GM21515 (cell line): ENCODE data around the gene AAK1.
"Not testable (repeated sequence)": the region's sequence is repeated elsewhere in the genome, so short reads cannot be mapped to it uniquely, and the experiment has no call there.

Source experiments
- ATAC-seq: cut with Tn5 transposase; IDR thresholded peaks from one replicate; pipeline ENCODE4 v1.9.1; 2021; ENCODE audit not compliant: unreplicated experiment

Gene AAK1

DNA sequence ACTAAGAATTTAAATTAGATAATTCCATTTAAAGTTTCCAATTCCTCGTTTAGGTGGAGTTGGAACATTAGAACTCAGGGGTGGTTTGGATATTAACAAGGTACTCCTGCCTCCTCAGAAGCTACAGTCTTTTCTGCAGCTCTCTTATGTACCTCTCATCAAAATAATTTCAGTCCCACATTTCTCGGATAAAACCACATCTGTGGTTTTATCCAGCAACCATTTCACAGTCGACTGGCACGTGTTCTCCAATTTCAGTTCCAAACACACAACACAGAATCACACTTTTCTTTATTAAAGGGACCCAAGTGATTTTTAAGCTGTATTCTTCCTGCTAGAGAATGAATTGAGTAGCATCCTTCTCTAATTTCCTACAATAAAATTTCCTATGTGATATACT lies 183.6 kb downstream of the AAK1 start:
- no peak for ATAC-seq

DNA sequence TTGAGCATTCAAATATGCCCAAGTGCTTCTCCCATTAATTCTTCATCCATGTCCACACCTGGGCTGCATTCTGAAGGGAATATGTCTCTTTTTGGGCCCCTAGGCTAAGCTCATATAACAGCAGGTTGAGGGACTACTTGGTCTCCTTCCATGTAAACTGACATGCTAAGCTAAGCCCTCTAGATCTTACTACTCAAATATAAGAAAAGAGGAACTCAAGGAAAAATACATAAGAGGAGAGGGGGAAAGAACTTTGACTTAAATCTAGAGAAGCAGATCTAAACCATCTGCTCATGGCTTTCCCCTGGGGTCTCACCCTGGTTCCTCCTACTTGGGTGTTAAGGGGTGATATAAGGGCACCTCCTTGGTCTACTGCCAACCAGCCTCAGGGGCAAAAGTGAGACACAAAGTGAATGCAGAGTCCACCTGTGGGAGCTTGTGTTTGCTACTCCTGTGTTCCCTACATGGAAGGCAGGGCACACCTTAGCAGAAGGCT lies 186.5 kb downstream of the AAK1 start:
- no peak for ATAC-seq

- ATAC-seq = no peak
These were observed 187.4 kb downstream of the AAK1 start for GRCh38 chr2:69456154-69456553.

DNA sequence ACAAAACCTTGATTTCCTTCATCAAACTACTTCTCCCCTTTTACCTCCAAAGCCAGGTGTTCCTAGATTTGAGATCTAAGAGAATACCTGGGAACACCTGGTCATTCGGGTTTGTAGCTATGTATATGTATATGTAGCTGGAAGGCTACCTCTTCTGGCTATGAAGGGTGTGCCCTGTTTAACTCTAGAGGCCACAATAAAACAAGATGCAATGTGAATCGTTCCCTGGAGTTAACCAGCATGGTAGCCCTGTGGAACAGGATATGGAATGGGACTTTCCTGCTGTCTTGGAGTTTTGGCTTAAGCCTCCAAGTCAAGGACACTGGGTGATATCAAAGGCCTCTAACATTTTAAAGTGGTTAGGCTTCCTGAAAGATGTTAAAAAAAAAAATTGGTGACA lies 188.6 kb downstream of the AAK1 start:
- ATAC-seq = no peak

GRCh38 chr2:69453475-69454129 lies 189.9 kb downstream of the AAK1 start:
- ATAC-seq = peak; percentile 71

DNA sequence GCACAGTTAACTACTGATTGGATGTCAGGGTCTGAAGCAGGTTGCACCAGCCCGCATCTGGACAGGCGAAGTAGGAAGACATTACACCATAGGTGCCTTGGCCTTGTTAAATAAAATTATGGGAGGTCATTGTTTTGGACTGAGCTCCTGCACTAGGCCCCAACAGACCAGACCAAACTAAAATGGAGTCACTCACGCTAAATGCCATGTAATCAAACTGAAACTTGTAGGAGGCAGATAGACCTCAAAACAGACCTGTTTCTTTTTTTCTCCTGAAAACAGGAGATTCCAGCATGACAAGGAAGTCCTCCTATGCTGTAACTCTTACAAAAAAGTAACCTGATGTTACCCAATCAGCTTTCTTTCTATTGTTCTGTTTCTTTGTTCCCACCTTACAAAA lies 190.9 kb downstream of the AAK1 start:
- ATAC-seq = no peak

- ATAC-seq = no peak
These were observed 192.7 kb downstream of the AAK1 start for GRCh38 chr2:69450735-69451416.

DNA sequence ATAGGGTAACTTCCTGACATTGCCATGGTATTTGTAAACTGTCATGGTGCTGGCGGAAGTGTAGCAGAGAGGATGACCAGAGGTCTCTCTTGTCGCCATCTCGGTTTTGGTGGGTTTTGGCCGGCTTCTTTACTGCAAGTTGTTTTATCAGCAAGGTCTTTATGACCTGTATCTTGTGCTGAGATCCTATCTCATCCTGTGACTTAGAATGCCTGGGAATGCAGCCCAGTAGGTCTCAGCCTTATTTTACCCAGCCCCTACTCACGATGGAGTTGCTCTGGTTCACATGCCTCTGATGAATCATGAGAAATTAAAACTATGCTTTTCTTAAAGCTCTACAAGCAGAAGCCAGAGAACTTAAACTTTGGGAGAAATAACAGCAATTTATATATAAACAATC lies 193.6 kb downstream of the AAK1 start:
- no peak for ATAC-seq

GRCh38 chr2:69443673-69444072 lies 199.9 kb downstream of the AAK1 start:
- ATAC-seq = not testable (repeated sequence)

GRCh38 chr2:69439499-69439898 lies 204.0 kb downstream of the AAK1 start:
- not testable (repeated sequence) for ATAC-seq

GRCh38 chr2:69438580-69438979 lies 205.0 kb downstream of the AAK1 start:
- no peak for ATAC-seq

GRCh38 chr2:69437751-69438154 lies 205.8 kb downstream of the AAK1 start:
- no peak for ATAC-seq

- peak; percentile 97 for ATAC-seq
These were observed 206.4 kb downstream of the AAK1 start, which contains the start of gene NFU1 for GRCh38 chr2:69436938-69437750. TSS of gene NFU1 (minus strand) at chr2:69437435. CDS start at chr2:69437422, 13 bp downstream.

GRCh38 chr2:69436596-69436937 lies 207.0 kb downstream of the AAK1 start:
- ATAC-seq = no peak

GRCh38 chr2:69434753-69435152 lies 208.8 kb downstream of the AAK1 start:
- ATAC-seq = no peak

DNA sequence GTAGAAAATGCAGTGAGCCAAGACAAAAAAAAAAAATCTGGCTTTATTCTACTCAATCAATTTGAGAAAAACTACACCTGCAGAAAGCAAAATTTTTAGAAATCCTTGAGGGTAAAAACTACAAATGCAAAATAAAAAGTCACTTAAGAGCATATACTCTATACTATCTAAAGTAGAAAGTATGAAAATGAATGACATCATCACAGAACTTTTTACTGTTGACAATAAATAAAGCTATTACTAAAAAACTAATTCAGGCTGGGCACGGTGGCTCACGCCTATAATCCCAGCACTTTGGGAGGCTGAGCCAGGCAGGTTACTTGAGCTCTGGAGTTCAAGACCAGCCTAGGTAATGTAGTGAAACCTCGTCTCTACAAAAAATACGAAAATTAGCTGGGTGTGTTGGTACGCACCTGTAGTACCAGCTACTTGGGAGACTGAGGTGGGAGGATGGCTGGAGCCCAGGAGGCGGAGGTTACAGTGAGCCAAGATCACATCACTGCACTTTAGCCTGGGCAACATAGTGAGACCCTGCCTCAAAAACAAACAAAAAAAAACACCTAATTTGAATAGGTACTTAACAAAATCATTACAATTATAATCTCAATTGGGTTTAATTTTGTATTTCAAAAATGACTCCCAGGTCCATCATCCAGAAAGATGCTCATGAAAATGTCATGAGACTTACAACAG lies 213.9 kb downstream of the AAK1 start:
- no peak for ATAC-seq

DNA sequence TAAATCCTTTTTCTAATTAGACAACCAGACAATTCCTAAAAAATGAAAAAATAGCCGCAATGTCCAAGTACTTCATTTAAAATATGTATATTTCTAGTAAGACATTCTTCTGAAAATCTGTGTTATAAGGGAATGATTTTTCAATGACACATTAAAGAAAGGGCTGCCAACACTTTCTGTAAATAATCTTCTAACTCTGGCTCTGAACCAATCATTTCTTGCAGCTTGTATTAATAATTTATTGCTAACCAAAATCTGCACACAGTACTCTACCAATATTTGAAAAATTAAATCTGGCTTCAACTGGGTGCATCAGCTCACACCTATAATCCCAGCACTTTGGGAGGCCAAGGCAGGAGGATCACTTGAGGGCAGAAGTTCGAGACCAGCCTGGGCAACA lies 214.6 kb downstream of the AAK1 start:
- no peak for ATAC-seq

GRCh38 chr2:69424419-69424818 lies 219.1 kb downstream of the AAK1 start:
- ATAC-seq = no peak

DNA sequence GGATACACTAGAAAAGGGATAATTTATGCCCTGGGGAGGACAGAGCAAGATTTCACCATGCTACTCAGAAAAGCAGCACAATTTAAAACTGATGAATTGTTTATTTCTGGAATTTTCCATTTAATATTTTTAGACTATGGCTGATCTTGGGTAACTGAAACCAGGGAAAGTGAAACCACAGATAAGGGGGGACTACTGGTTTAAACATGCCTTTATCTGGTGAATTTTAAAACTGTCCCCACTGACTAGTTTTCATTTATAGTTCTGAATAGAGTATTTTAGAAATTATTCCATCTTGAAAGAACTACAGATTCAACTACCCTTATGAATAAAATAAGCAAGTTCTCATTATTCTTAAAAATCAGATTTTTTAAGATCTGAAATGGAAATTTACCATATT lies 221.3 kb downstream of the AAK1 start:
- no peak for ATAC-seq

GRCh38 chr2:69419111-69419510 lies 224.4 kb downstream of the AAK1 start:
- not testable (repeated sequence) for ATAC-seq

- ATAC-seq = no peak
These were observed 227.4 kb downstream of the AAK1 start for GRCh38 chr2:69416147-69416546.
